Stomach (tissue), 9 donors: ENCODE data around the gene PPP2R3C. TPM values are rescaled to one million over a fixed set of nuclear protein-coding genes. Genes with fewer than 3 reads are reported as not detected.
A peak's percentile ranks its signal among the peaks of the same experiment; 100 is the strongest.
"Not testable (repeated sequence)": the region's sequence is repeated elsewhere in the genome, so short reads cannot be mapped to it uniquely, and the experiment has no call there.

Experiments
- DNase-seq, 2 donors: peaks; one replicate each; pipeline versions ENCODE4 v3.0.0 to v3.0.0-alpha.2; 2013 to 2019
- H3K27ac ChIP-seq, 5 donors: fragments of 200-600 bp in 4 of 5; sonication (generic) in 4 of 5; one replicate each; pipeline ENCODE4 v1.5.1; 2013 to 2019; ENCODE audit warnings: mild to moderate bottlenecking in 1 of 5, moderate library complexity in 1 of 5
- H3K27me3 ChIP-seq, 3 donors: fragments of 200-600 bp; sonication (generic); one replicate each; pipeline ENCODE4 v1.5.1; 2017 to 2019; ENCODE audit warnings: mixed run types in 1 of 3
- H3K36me3 ChIP-seq, 4 donors: fragments of 200-600 bp; sonication (generic); 1 replicate in 3 of 4; 2 replicates in 1 of 4; pipeline ENCODE4 v1.5.1; 2016 to 2019
- H3K4me1 ChIP-seq, 4 donors: fragments of 200-600 bp; sonication (generic); one replicate each; pipeline ENCODE4 v1.5.1; 2016 to 2019
- H3K4me3 ChIP-seq, 4 donors: fragments of 200-600 bp; sonication (generic) in 3 of 4; one replicate each; pipeline ENCODE4 v1.5.1; 2016 to 2019; ENCODE audit warnings: mild to moderate bottlenecking in 1 of 4
- H3K9me3 ChIP-seq, 4 donors: fragments of 200-600 bp; sonication (generic); one replicate each; pipeline ENCODE4 v1.5.1; 2016 to 2019
- CTCF ChIP-seq, 7 experiments: fragments of 450-650 bp in 4 of 7; fragments of 200-600 bp in 3 of 7; sonication (generic) in 3 of 7; IDR thresholded peaks; one replicate each; pipeline ENCODE4 v1.5.1; 2016 to 2019; ENCODE audit warnings: antibody characterized with exemption in 7 of 7, control low read depth in 2 of 7, mild to moderate bottlenecking in 1 of 7
- EP300 ChIP-seq: sonication (generic); formaldehyde crosslinking; IDR thresholded peaks from one replicate; pipeline ENCODE4 v1.6.1; 2017; ENCODE audit warnings: antibody characterized with exemption
- POLR2A ChIP-seq, 4 donors: fragments of 450-650 bp; IDR thresholded peaks; one replicate each; pipeline ENCODE4 v1.6.1; 2016; ENCODE audit warnings: antibody characterized with exemption in 4 of 4, control low read depth in 2 of 4, mild to moderate bottlenecking in 1 of 4, moderate library complexity in 1 of 4
- POLR2AphosphoS5 ChIP-seq, 3 donors: sonication (generic); formaldehyde crosslinking; IDR thresholded peaks; one replicate each; pipeline ENCODE4 v1.6.1; 2016; ENCODE audit warnings: antibody characterized with exemption in 3 of 3
- WGBS, 5 donors: extraction: QIAGEN DNeasy Blood & Tissue Kit in 3 of 5; methylation state at CpG; one replicate each; pipeline versions ENCODE4 v1.1.5 to v1.1.7; 2013 to 2018; 5-methylcytosine and 5-hydroxymethylcytosine counted together
- intact Hi-C: fragments of 100-400 bp; cut with DNase I; formaldehyde crosslinking; loops from one replicate; pipeline ENCODE4 v1.15.1; 2023; ENCODE audit warnings: low total_unique reads
- polyA plus RNA-seq, 3 donors: library from polyadenylated mRNA; stranded (reverse); fragments of 200-250 nt; gene quantifications; one replicate each; pipeline ENCODE4 v1.2.3, GENCODE V29; 2013
- total RNA-seq, 5 donors: library from RNA; depleted of rRNA; stranded (reverse); fragments of >200 nt; gene quantifications; one replicate each; pipeline versions ENCODE4 v1.1.0 to v1.2.3, GENCODE V29; 2014 to 2016
- donor health status: healthy with polysubstance abuse.
- donor health status: Bipolar disorder and iron deficiency.
- donor health status: healthy.

The PPP2R3C gene
- total and polyA plus RNA-seq, 8 donors: 15.6 to 53.7 (median 24.7) TPM

- WGBS, 5 donors: 80 to 99% (median 86%) methylated on average over 2 of the region's 2 CpGs
- H3K36me3 ChIP-seq: peaks cover 0 to 18% (median 6%) of the 10 kb centered on the region in 4 donors
- peaks cover 4 to 32% (median 8%) of the 10 kb centered on the region in 4 donors for H3K4me1 ChIP-seq
- no peak for DNase-seq
- intact Hi-C loops: no loop called here
- no peak overlapping the region for H3K27ac ChIP-seq
- no peaks in the 10 kb centered on the region for H3K9me3 ChIP-seq
- TF ChIP-seq CTCF (IDR thresholded peaks at IDR 0.05): no peak
- TF ChIP-seq POLR2AphosphoS5 (IDR thresholded peaks at IDR 0.05): no peak
- no peak for TF ChIP-seq EP300
- no peak for TF ChIP-seq POLR2A (IDR thresholded peaks at IDR 0.05)
- no peaks in the 10 kb centered on the region for H3K27me3 ChIP-seq
- no peak overlapping the region for H3K4me3 ChIP-seq
Observed at GRCh38 chr14:35158491-35158890, 36.7 kb upstream of the PPP2R3C start.

- Histone ChIP-seq H3K27me3 (no peaks in the 10 kb centered on the region), H3K4me3 (no peak overlapping the region), H3K4me1 (peaks cover 4 to 32% (median 8%) of the 10 kb centered on the region in 4 donors), H3K36me3 (peaks cover 0 to 28% (median 8%) of the 10 kb centered on the region in 4 donors), H3K27ac (peak overlapping the region in 2 of 5 donors; percentile 47 to 59), H3K9me3 (no peaks in the 10 kb centered on the region)
- WGBS, 5 donors: 10 to 18% (median 12%) methylated on average over 1 of the region's 1 CpG
- peak in 1 of 2 donors; percentile 31 for DNase-seq
- intact Hi-C loops: no loop called here
- no peak for TF ChIP-seq POLR2AphosphoS5 (IDR thresholded peaks at IDR 0.05)
- no peak for TF ChIP-seq EP300
- no peak for TF ChIP-seq CTCF (IDR thresholded peaks at IDR 0.05)
- TF ChIP-seq POLR2A (IDR thresholded peaks at IDR 0.05): no peak
Observed at GRCh38 chr14:35155962-35156361, 34.2 kb upstream of the PPP2R3C start.

- peaks cover 0 to 21% (median 5%) of the 10 kb centered on the region in 4 donors for H3K4me1 ChIP-seq
- no peaks in the 10 kb centered on the region for H3K9me3 ChIP-seq
- intact Hi-C loops: no loop called here
- WGBS, 5 donors: 46 to 71% (median 65%) methylated on average over 2 of the region's 2 CpGs
- no peak overlapping the region for H3K27ac ChIP-seq
- DNase-seq: no peak
- TF ChIP-seq EP300: no peak
- TF ChIP-seq POLR2AphosphoS5 (IDR thresholded peaks at IDR 0.05): no peak
- TF ChIP-seq POLR2A (IDR thresholded peaks at IDR 0.05): no peak
- TF ChIP-seq CTCF (IDR thresholded peaks at IDR 0.05): no peak
- no peaks in the 10 kb centered on the region for H3K27me3 ChIP-seq
- no peak overlapping the region for H3K4me3 ChIP-seq
- H3K36me3 ChIP-seq: peaks cover 0 to 16% (median 6%) of the 10 kb centered on the region in 4 donors
Observed at GRCh38 chr14:35154016-35154415, 32.2 kb upstream of the PPP2R3C start.

GRCh38 chr14:35152531-35152930, 30.7 kb upstream of the PPP2R3C start:
- WGBS, 5 donors: 95 to 100% (median 98%) methylated on average over 6 to 35 of the region's 35 CpGs
- H3K9me3 ChIP-seq, DNase-seq, H3K27me3 ChIP-seq, H3K4me3 ChIP-seq, H3K27ac ChIP-seq, intact Hi-C loops: not testable (repeated sequence)
- H3K36me3 ChIP-seq: peaks cover 0 to 15% (median 2%) of the 10 kb centered on the region in 4 donors
- peaks cover 0 to 21% (median 5%) of the 10 kb centered on the region in 4 donors for H3K4me1 ChIP-seq

GRCh38 chr14:35149239-35149638, 27.4 kb upstream of the PPP2R3C start:
- Histone ChIP-seq H3K27ac (no peak overlapping the region), H3K27me3 (no peaks in the 10 kb centered on the region), H3K36me3 (peaks cover 0 to 22% (median 2%) of the 10 kb centered on the region in 4 donors), H3K9me3 (no peaks in the 10 kb centered on the region), H3K4me1 (no peaks in the 10 kb centered on the region), H3K4me3 (no peak overlapping the region)
- WGBS, 5 donors: 95 to 99% (median 97%) methylated on average over 4 of the region's 4 CpGs
- intact Hi-C loops: no loop called here
- DNase-seq: no peak
- TF ChIP-seq CTCF (IDR thresholded peaks at IDR 0.05) (no peak), EP300 (no peak), POLR2AphosphoS5 (IDR thresholded peaks at IDR 0.05) (no peak), POLR2A (IDR thresholded peaks at IDR 0.05) (no peak)
